GM12801 (cell line): Measurements from ENCODE around the gene GADL1.

Experiments
- CTCF ChIP-seq: IDR thresholded peaks from one replicate; pipeline ENCODE4 v1.5.1; 2011; ENCODE audit warnings: control low read depth; ENCODE audit not compliant: insufficient read length; ENCODE audit errors: extremely low read depth

GADL1 gene

GRCh38 chr3:30737743-30738499 is 156.5 kb downstream of the GADL1 start:
- no peak for TF ChIP-seq CTCF

GRCh38 chr3:30733696-30734095 is 160.8 kb downstream of the GADL1 start:
- TF ChIP-seq CTCF: no peak

- TF ChIP-seq CTCF: no peak
Observed at GRCh38 chr3:30733209-30733608, 161.3 kb downstream of the GADL1 start.

- TF ChIP-seq CTCF: no peak
Observed at GRCh38 chr3:30730967-30731366, 163.5 kb downstream of the GADL1 start.

- TF ChIP-seq CTCF: no peak
Observed at GRCh38 chr3:30729936-30730335, 164.5 kb downstream of the GADL1 start.

- TF ChIP-seq CTCF: no peak
Observed at GRCh38 chr3:30729512-30729911, 164.9 kb downstream of the GADL1 start.

GRCh38 chr3:30728143-30728542 is 166.3 kb downstream of the GADL1 start:
- TF ChIP-seq CTCF: no peak
